ENCODE results near the gene DTX1. TPM values are rescaled to one million over a fixed set of nuclear protein-coding genes. Genes with fewer than 3 reads are reported as not detected.

DTX1 gene
- total RNA-seq, 1 experiment from 2014 or later: 0.44 TPM

DNA sequence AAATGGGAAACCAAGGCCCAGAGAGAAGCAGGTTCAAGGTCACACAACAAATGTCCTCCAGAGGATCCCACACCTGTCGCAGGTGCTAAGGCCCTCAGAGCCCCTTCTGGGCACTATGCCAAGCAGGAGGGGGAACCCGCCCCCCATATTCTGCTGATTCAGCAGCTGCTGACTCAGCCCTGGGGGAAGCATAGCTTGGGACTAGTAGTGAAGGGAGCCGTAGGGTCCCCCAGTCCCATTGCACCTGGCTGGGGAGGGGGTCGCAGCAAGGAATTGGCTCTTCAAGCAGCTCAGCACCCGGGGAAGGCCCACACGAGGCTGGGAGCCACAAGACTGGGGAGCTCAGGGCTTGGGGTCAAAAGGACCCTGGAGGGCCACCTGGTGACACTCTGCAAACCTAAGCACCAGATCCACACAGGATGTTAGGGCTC lies 78.0 kb downstream of the DTX1 start:
- no peaks in the 10 kb centered on the region for H3K36me3 ChIP-seq (ENCODE audit: control insufficient read depth, insufficient read depth, low read length)
- no peak for TF ChIP-seq SIN3A (IDR thresholded peaks at IDR 0.05; ENCODE audit: borderline replicate concordance, insufficient read depth, low read depth, low read length)
- TF ChIP-seq, protein P1, sequence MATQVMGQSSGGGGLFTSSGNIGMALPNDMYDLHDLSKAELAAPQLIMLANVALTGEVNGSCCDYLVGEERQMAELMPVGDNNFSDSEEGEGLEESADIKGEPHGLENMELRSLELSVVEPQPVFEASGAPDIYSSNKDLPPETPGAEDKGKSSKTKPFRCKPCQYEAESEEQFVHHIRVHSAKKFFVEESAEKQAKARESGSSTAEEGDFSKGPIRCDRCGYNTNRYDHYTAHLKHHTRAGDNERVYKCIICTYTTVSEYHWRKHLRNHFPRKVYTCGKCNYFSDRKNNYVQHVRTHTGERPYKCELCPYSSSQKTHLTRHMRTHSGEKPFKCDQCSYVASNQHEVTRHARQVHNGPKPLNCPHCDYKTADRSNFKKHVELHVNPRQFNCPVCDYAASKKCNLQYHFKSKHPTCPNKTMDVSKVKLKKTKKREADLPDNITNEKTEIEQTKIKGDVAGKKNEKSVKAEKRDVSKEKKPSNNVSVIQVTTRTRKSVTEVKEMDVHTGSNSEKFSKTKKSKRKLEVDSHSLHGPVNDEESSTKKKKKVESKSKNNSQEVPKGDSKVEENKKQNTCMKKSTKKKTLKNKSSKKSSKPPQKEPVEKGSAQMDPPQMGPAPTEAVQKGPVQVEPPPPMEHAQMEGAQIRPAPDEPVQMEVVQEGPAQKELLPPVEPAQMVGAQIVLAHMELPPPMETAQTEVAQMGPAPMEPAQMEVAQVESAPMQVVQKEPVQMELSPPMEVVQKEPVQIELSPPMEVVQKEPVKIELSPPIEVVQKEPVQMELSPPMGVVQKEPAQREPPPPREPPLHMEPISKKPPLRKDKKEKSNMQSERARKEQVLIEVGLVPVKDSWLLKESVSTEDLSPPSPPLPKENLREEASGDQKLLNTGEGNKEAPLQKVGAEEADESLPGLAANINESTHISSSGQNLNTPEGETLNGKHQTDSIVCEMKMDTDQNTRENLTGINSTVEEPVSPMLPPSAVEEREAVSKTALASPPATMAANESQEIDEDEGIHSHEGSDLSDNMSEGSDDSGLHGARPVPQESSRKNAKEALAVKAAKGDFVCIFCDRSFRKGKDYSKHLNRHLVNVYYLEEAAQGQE (IDR thresholded peaks at IDR 0.05; ENCODE audit: insufficient read depth in 1 of 2, low read depth in 2 of 2, low read length in 1 of 2): no peak
- no peak for TF ChIP-seq POLR2AphosphoS5 (IDR thresholded peaks at IDR 0.05; ENCODE audit: low read depth, low read length)
- TF ChIP-seq, protein P2, sequence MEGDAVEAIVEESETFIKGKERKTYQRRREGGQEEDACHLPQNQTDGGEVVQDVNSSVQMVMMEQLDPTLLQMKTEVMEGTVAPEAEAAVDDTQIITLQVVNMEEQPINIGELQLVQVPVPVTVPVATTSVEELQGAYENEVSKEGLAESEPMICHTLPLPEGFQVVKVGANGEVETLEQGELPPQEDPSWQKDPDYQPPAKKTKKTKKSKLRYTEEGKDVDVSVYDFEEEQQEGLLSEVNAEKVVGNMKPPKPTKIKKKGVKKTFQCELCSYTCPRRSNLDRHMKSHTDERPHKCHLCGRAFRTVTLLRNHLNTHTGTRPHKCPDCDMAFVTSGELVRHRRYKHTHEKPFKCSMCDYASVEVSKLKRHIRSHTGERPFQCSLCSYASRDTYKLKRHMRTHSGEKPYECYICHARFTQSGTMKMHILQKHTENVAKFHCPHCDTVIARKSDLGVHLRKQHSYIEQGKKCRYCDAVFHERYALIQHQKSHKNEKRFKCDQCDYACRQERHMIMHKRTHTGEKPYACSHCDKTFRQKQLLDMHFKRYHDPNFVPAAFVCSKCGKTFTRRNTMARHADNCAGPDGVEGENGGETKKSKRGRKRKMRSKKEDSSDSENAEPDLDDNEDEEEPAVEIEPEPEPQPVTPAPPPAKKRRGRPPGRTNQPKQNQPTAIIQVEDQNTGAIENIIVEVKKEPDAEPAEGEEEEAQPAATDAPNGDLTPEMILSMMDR (IDR thresholded peaks at IDR 0.05): no peak
- TF ChIP-seq TCF7L2 (IDR thresholded peaks at IDR 0.05; ENCODE audit: low read depth, low read length): no peak
- in situ Hi-C loops (cut with HindIII; ENCODE audit: low pct_unique_long_range_greater_than_20kb, low sequenced_read_pairs): no loop called here
- BruUV-seq (replicated peaks): no TSS peak
- H3K4me3 ChIP-seq (ENCODE audit: low read depth in 2 of 2, low read length in 2 of 2): no peak overlapping the region
- ChIA-PET POLR2A (interaction anchor here (0.9 kb wide), 1 partner anchor 73 kb away, joined by 4 read pairs; no protein-coding TSS in a partner anchor), CTCF (interaction anchor here (0.5 to 0.6 kb wide), 2 partner anchors 50 to 197 kb away, joined by 3 to 4 read pairs; no protein-coding TSS in a partner anchor)
- intact Hi-C loops (cut with micrococcal nuclease; ENCODE audit: unreplicated experiment): no loop called here
- peaks cover 4% of the 10 kb centered on the region for H3K4me1 ChIP-seq (ENCODE audit: control insufficient read depth, insufficient read depth, low read length)
- H3K27ac ChIP-seq (ENCODE audit: low read length): no peak overlapping the region
- DNase-seq (ENCODE audit: low read depth, low spot score) (no peak), ATAC-seq (no peak)
- H3K9me3 ChIP-seq (ENCODE audit: control insufficient read depth, insufficient read depth, low read depth, low read length): no peaks in the 10 kb centered on the region
- no peaks in the 10 kb centered on the region for H3K27me3 ChIP-seq (ENCODE audit: control insufficient read depth, insufficient read depth, low read length)

DNA sequence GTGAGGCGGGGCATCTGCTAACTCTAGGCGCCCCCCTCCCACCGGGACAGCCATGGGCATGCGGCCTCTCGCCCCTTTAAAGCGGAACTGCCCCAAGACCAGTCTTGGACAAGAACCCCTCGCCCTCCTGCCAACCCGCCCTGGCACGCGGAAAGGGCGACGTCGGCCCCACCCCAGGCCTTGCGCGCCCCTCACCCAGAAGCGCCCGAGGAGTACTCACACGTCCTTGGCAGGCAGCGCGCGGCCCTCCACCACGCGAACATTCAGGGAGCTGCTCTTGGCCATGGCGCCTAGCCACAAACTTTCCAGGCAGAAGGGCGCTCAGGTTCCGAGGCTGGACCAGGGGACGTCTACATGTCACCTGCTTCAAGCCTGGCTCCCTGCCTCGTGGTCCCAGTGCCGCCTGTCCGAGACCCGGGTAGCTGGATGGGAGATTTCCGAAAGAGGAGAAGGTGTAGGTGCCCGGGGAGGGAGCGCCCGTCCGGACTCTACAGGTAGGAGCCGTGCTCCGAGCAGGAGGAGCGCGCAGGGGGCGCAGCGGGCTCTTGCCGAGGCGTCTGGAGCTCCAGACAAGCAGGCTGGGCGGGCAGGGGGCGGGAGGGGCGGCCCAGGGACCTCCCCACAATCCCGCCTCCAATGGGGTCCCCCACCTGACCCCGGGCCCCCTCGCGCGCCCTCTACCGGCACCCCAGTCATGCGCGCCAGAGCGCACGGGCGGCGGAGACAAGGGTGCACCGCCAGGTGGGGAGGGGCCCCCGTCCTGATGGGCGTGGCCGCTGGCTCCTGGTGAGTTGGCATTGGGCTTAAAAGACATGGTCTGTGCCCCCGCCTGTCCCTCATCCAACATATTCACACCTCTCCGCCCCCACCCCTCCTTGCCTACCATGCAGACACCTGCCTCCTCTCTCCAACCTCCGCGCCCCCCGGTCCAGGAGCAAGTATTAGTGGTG lies 78.9 kb downstream of the DTX1 start, which contains the start of gene RASAL1:
Gene RASAL1, minus strand, starts transcription at position 584 of the 950 bp plus-strand sequence. Its CDS starts 299 bp downstream, at position 285.
- ATAC-seq (peak; percentile 86), DNase-seq (ENCODE audit: low read depth, low spot score) (no peak)
- intact Hi-C loops (cut with micrococcal nuclease; ENCODE audit: unreplicated experiment): no loop called here
- in situ Hi-C loops (cut with HindIII; ENCODE audit: low pct_unique_long_range_greater_than_20kb, low sequenced_read_pairs): no loop called here
- H3K36me3 ChIP-seq (ENCODE audit: control insufficient read depth, insufficient read depth, low read length): no peaks in the 10 kb centered on the region
- no peaks in the 10 kb centered on the region for H3K27me3 ChIP-seq (ENCODE audit: control insufficient read depth, insufficient read depth, low read length)
- BruUV-seq (replicated peaks): no TSS peak
- H3K4me3 ChIP-seq (ENCODE audit: low read depth in 2 of 2, low read length in 2 of 2): peak within 1 kb of the TSS; percentile 26 to 41
- no peak for TF ChIP-seq POLR2AphosphoS5 (IDR thresholded peaks at IDR 0.05; ENCODE audit: low read depth, low read length)
- TF ChIP-seq, protein P2 (IDR thresholded peaks at IDR 0.05): peak; percentile 92
- H3K4me1 ChIP-seq (ENCODE audit: control insufficient read depth, insufficient read depth, low read length): peaks cover 4% of the 10 kb centered on the region
- ChIA-PET CTCF (interaction anchor here (0.5 to 1.9 kb wide), 3 partner anchors 17 to 198 kb away, joined by 3 to 5 read pairs (median 4); no protein-coding TSS in a partner anchor), POLR2A (interaction anchor here (0.9 kb wide), 1 partner anchor 74 kb away, joined by 4 read pairs; no protein-coding TSS in a partner anchor)
- no peaks in the 10 kb centered on the region for H3K9me3 ChIP-seq (ENCODE audit: control insufficient read depth, insufficient read depth, low read depth, low read length)
- H3K27ac ChIP-seq (ENCODE audit: low read length): no peak within 1 kb of the TSS
